Astrocyte (in vitro differentiated cells and primary cell): Measurements from ENCODE around the gene TRMT61B. TPM values are rescaled to one million over a fixed set of nuclear protein-coding genes. Genes with fewer than 3 reads are reported as not detected.
A peak's percentile ranks its signal among the peaks of the same experiment; 100 is the strongest.

ENCODE experiments used
- DNase-seq: peaks from one replicate; pipeline ENCODE4 v3.0.0-alpha.2; 2010; ENCODE audit warnings: low read depth
- FAIRE-seq: peaks from 2 replicates; lab custom pipeline; 2011; peaks lifted over from hg19 to GRCh38; lab: Jason Lieb, UNC
- H2AFZ ChIP-seq: 2 replicates; pipeline ENCODE4 v1.6.0; 2012; ENCODE audit warnings: low read depth, low read length, inconsistent platforms
- H3K27ac ChIP-seq: 2 replicates; pipeline ENCODE4 v1.5.1; 2011; ENCODE audit warnings: low read depth, low read length, inconsistent platforms
- H3K27me3 ChIP-seq: 2 replicates; pipeline ENCODE4 v1.6.0; 2011; ENCODE audit warnings: low read length, inconsistent platforms; ENCODE audit not compliant: insufficient read depth
- H3K36me3 ChIP-seq: 2 replicates; pipeline ENCODE4 v1.5.1; 2011; ENCODE audit warnings: low read length, inconsistent platforms; ENCODE audit not compliant: insufficient read depth
- H3K4me1 ChIP-seq: 2 replicates; pipeline ENCODE4 v1.5.1; 2011; ENCODE audit warnings: low read length, inconsistent platforms; ENCODE audit not compliant: insufficient read depth
- H3K4me2 ChIP-seq: 2 replicates; pipeline ENCODE4 v1.6.0; 2012; ENCODE audit warnings: low read length, inconsistent platforms
- H3K4me3 ChIP-seq: 2 replicates; pipeline ENCODE4 v1.5.1; 2011; ENCODE audit warnings: low read depth, mild to moderate bottlenecking, low read length, inconsistent platforms; ENCODE audit not compliant: insufficient read depth
- H3K79me2 ChIP-seq: 2 replicates; pipeline ENCODE4 v1.6.0; 2012; ENCODE audit warnings: mild to moderate bottlenecking, low read length, inconsistent platforms; ENCODE audit not compliant: insufficient read depth
- H3K9ac ChIP-seq: 2 replicates; pipeline ENCODE4 v1.6.0; 2012; ENCODE audit warnings: mild to moderate bottlenecking, low read length, inconsistent platforms
- H3K9me3 ChIP-seq: 2 replicates; pipeline ENCODE4 v1.5.1; 2012; ENCODE audit warnings: low read depth, mild to moderate bottlenecking, low read length, inconsistent platforms; ENCODE audit not compliant: insufficient read depth
- H4K20me1 ChIP-seq: 2 replicates; pipeline ENCODE4 v1.6.0; 2012; ENCODE audit warnings: low read length, inconsistent platforms; ENCODE audit not compliant: insufficient read depth
- H3K27ac Mint-ChIP-seq: one replicate; pipeline ENCODE4 v1.8.0; 2021; ENCODE audit warnings: mild to moderate bottlenecking, mixed read lengths; ENCODE audit not compliant: unreplicated experiment
- H3K27me3 Mint-ChIP-seq: one replicate; pipeline ENCODE4 v1.8.0; 2021; ENCODE audit warnings: low read depth, mixed read lengths; ENCODE audit not compliant: unreplicated experiment
- H3K36me3 Mint-ChIP-seq: one replicate; pipeline ENCODE4 v1.8.0; 2021; ENCODE audit warnings: low read depth, mixed read lengths; ENCODE audit not compliant: unreplicated experiment
- H3K4me1 Mint-ChIP-seq: one replicate; pipeline ENCODE4 v1.8.0; 2021; ENCODE audit warnings: low read depth, mixed read lengths; ENCODE audit not compliant: unreplicated experiment
- H3K4me3 Mint-ChIP-seq: one replicate; pipeline ENCODE4 v1.8.0; 2021; ENCODE audit warnings: mild to moderate bottlenecking, moderate library complexity, mixed read lengths; ENCODE audit not compliant: unreplicated experiment
- H3K9me3 Mint-ChIP-seq: one replicate; pipeline ENCODE4 v1.8.0; 2021; ENCODE audit warnings: mild to moderate bottlenecking, mixed read lengths; ENCODE audit not compliant: unreplicated experiment
- EZH2 ChIP-seq: IDR thresholded peaks from 2 replicates; pipeline ENCODE4 v1.6.1; 2012; ENCODE audit warnings: mild to moderate bottlenecking, low read length, inconsistent platforms; ENCODE audit not compliant: insufficient read depth
- total RNA-seq: library from RNA; stranded (reverse); gene quantifications from 2 replicates; pipeline ENCODE4 v1.2.1, GENCODE V29; 2021
- TF ChIP-seq, protein P1 (sequence below): IDR thresholded peaks from 2 replicates; pipeline ENCODE4 v1.5.1; 2011; ENCODE audit warnings: low read depth, mild to moderate bottlenecking, inconsistent platforms, low read length, moderate library complexity; ENCODE audit not compliant: insufficient read depth

TRMT61B gene
- total RNA-seq, 1 donor from 2014 or later = 12.1 TPM

DNA sequence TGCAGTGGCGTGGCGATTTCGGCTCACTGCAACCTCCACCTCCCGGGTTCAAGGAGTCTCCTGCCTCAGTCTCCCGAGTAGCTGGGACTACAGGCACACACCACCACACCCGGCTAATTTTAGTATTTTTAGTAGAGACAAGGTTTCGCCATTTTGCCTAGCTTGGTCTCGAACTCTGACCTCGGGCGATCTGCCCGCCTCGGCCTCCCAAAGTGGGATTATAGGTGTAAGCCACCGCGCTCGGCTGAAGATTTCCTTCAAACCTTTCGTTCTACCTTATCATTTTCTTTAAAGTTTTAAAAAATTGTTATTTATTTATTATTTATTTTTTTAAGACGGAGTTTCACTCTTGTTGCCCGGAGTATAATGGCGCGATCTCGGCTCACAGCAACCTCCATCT is 23.4 kb upstream of the TRMT61B start:
- Mint-ChIP-seq H3K4me1 (peaks cover 13% of the 10 kb centered on the region), H3K9me3 (peaks cover 1% of the 10 kb centered on the region), H3K27me3 (no peaks in the 10 kb centered on the region), H3K36me3 (peaks cover 4% of the 10 kb centered on the region), H3K4me3 (no peak overlapping the region), H3K27ac (no peak overlapping the region)
- Histone ChIP-seq H2AFZ (no peak overlapping the region), H3K36me3 (no peaks in the 10 kb centered on the region), H3K9me3 (no peaks in the 10 kb centered on the region), H3K9ac (no peak overlapping the region), H3K79me2 (peaks cover 42% of the 10 kb centered on the region), H4K20me1 (peaks cover 36% of the 10 kb centered on the region), H3K4me2 (no peak overlapping the region), H3K4me1 (peaks cover 17% of the 10 kb centered on the region), H3K27ac (no peak overlapping the region), H3K4me3 (no peak overlapping the region), H3K27me3 (peaks cover 2% of the 10 kb centered on the region)
- FAIRE-seq = no peak
- DNase-seq = no peak
- no peak for TF ChIP-seq EZH2
- TF ChIP-seq, protein P1, sequence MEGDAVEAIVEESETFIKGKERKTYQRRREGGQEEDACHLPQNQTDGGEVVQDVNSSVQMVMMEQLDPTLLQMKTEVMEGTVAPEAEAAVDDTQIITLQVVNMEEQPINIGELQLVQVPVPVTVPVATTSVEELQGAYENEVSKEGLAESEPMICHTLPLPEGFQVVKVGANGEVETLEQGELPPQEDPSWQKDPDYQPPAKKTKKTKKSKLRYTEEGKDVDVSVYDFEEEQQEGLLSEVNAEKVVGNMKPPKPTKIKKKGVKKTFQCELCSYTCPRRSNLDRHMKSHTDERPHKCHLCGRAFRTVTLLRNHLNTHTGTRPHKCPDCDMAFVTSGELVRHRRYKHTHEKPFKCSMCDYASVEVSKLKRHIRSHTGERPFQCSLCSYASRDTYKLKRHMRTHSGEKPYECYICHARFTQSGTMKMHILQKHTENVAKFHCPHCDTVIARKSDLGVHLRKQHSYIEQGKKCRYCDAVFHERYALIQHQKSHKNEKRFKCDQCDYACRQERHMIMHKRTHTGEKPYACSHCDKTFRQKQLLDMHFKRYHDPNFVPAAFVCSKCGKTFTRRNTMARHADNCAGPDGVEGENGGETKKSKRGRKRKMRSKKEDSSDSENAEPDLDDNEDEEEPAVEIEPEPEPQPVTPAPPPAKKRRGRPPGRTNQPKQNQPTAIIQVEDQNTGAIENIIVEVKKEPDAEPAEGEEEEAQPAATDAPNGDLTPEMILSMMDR = no peak

DNA sequence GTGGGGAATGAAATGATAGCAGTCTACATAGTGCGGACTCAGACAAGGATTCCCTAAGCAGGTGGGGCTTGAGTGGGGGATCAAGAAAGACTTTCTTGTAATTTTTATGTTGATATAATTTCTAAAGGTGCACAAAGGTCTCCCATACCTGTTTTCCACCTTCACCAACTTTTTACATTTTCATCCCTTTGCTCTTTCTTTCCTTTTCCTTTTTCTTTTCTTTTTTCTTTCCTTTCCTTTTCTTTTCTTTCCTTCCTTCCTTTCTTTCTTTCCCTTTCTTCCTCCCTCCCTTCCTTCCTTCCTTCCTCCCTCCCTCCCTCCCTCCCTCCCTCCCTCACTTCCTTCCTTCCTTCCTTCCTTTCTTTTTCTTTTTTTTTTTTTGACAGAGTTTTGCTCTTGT is 10.1 kb upstream of the TRMT61B start:
- no peak for FAIRE-seq

DNA sequence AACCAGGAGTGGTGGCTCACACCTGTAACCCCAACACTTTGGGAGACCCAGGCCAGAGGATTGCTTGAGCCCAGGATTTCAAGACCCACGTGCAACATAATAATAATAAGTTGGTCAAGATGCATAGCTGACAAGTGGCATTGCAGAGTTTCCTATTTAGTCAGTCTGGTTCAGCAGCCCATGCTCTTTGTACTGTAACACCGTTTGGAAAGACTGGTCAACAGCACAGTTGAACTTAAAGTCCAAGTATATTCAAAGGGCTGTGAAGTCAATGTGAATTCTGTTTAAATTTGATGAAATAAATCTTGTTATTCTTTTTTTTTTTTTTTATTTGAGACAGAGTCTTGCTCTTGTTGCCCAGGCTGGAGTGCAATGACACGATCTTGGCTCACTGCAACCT is 1.5 kb upstream of the TRMT61B start:
- H3K27ac Mint-ChIP-seq = no peak overlapping the region
- H3K4me3 Mint-ChIP-seq = peak overlapping the region; percentile 20
- Histone ChIP-seq H3K4me1 (peaks cover 9% of the 10 kb centered on the region), H3K27me3 (peaks cover 2% of the 10 kb centered on the region), H3K9me3 (no peaks in the 10 kb centered on the region), H3K36me3 (no peaks in the 10 kb centered on the region), H2AFZ (no peak overlapping the region), H4K20me1 (peaks cover 6% of the 10 kb centered on the region), H3K79me2 (peaks cover 32% of the 10 kb centered on the region), H3K4me3 (no peak overlapping the region), H3K9ac (no peak overlapping the region), H3K27ac (no peak overlapping the region), H3K4me2 (no peak overlapping the region)
- DNase-seq (no peak), FAIRE-seq (no peak)
- H3K9me3 Mint-ChIP-seq = no peaks in the 10 kb centered on the region
- peaks cover 8% of the 10 kb centered on the region for H3K4me1 Mint-ChIP-seq
- peaks cover 23% of the 10 kb centered on the region for H3K27me3 Mint-ChIP-seq
- peaks cover 1% of the 10 kb centered on the region for H3K36me3 Mint-ChIP-seq
- TF ChIP-seq, protein P1 = no peak
- no peak for TF ChIP-seq EZH2

More for the DNA sequence above, 10.1 kb upstream of the TRMT61B start:
- Histone ChIP-seq H2AFZ (no peak overlapping the region), H4K20me1 (no peaks in the 10 kb centered on the region), H3K4me1 (no peaks in the 10 kb centered on the region), H3K4me3 (no peak overlapping the region), H3K27ac (no peak overlapping the region), H3K4me2 (no peak overlapping the region), H3K9ac (no peak overlapping the region), H3K79me2 (no peaks in the 10 kb centered on the region), H3K27me3 (peaks cover 16% of the 10 kb centered on the region), H3K36me3 (no peaks in the 10 kb centered on the region), H3K9me3 (no peaks in the 10 kb centered on the region)
- no peak overlapping the region for H3K4me3 Mint-ChIP-seq
- TF ChIP-seq, protein P1 = no peak
- no peak for TF ChIP-seq EZH2
- peaks cover 3% of the 10 kb centered on the region for H3K36me3 Mint-ChIP-seq
- H3K4me1 Mint-ChIP-seq = no peaks in the 10 kb centered on the region
- DNase-seq = no peak
- H3K27ac Mint-ChIP-seq = no peak overlapping the region
- H3K27me3 Mint-ChIP-seq = peaks cover 25% of the 10 kb centered on the region
- H3K9me3 Mint-ChIP-seq = no peaks in the 10 kb centered on the region
